Measurements from ENCODE around the gene GCNT3. TPM values are rescaled to one million over a fixed set of nuclear protein-coding genes. Genes with fewer than 3 reads are reported as not detected.
A peak's percentile ranks its signal among the peaks of the same experiment; 100 is the strongest.

GCNT3 gene
- total RNA-seq, 1 donor from 2014 or later = 13.2 TPM

DNA sequence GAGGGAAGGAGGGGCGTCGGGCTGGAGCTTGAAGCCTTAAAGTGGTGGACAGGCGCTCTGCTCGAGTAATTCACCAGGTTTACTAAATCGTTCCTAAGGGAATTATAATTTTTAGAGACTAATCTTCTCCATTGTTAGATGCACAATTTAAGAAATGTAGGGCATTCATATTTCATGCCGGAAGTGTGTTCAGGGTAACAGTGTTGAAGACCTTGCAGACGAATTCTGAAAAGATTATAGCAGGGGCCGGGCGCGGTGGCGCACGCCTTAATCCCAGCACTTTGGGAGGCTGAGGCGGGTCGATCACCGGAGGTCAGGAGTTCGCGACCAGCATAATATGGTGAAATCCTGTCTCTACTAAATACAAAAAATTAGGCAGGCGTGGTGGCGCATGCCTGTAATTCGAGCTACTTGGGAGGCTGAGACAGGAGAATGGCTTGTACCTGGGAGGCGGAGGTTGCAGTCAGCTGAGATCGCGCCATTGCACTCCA lies 46.1 kb downstream of the GCNT3 start:
- peak overlapping the region; percentile 84 for H3K4me3 ChIP-seq (ENCODE audit: low read depth, low read length)
- no peak for DNase-seq (ENCODE audit: low read depth)
- no peak for TF ChIP-seq CTCF (conservative IDR thresholded peaks at IDR 0.05; ENCODE audit: low read depth, low read length)

DNA sequence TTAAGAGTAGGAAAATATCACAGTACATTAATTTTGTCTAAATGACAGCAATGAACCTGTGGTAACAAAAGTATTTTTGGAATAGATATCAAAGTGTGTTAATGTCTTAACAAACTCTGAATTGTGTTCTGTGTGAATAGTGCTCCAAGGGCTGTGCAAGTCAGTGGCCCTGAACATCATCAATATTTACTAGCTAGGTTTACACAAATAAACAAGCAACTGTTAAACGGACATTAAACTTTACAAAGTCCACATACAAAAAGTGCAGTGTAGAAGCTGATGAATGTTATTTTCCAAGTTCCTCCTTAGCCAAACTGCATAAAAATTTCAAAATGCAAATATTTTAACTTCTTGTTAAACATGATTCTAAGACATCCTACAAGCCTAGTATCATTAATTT lies 47.8 kb downstream of the GCNT3 start:
- no peak for TF ChIP-seq CTCF (conservative IDR thresholded peaks at IDR 0.05; ENCODE audit: low read depth, low read length)
- no peak overlapping the region for H3K4me3 ChIP-seq (ENCODE audit: low read depth, low read length)
- no peak for DNase-seq (ENCODE audit: low read depth)

DNA sequence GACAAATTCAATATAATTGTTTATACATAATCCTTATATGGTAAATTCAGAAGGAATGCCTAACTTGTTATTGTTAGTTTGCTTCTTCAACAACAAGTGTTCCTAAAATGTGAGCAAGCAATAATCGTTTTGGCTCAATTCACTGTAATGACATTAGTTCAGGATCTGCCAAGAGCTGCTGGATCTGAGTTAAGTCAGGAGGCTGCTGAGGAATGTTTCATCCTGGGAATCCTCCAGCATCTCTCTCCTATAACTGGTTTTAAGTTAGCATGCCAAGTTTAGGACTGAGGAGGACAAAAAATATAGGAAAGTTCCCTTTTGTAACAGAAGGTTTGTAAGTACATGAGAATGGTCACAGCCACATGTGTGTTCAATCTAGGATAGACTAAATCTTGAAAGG lies 50.7 kb downstream of the GCNT3 start:
- DNase-seq (ENCODE audit: low read depth) = no peak
- no peak for TF ChIP-seq CTCF (conservative IDR thresholded peaks at IDR 0.05; ENCODE audit: low read depth, low read length)
- no peak overlapping the region for H3K4me3 ChIP-seq (ENCODE audit: low read depth, low read length)

- no peak overlapping the region for H3K4me3 ChIP-seq (ENCODE audit: low read depth, low read length)
- TF ChIP-seq CTCF (conservative IDR thresholded peaks at IDR 0.05; ENCODE audit: low read depth, low read length) = no peak
- DNase-seq (ENCODE audit: low read depth) = no peak
Observed at GRCh38 chr15:59668556-59668955, 57.0 kb downstream of the GCNT3 start.

Other genes starting within 250 kb of the GCNT3 start
- gene MYO1E, start 238.9 kb upstream of the GCNT3 start, total RNA-seq = 126 and 403 TPM in 2 replicates
- 3.0 and 5.2 TPM in 2 replicates for gene FAM81A, start 173.6 kb upstream of the GCNT3 start, total RNA-seq
- 67.9 and 80.9 TPM in 2 replicates for gene GTF2A2, start 45.7 kb downstream of the GCNT3 start, total RNA-seq
- gene BNIP2, start 77.5 kb downstream of the GCNT3 start, total RNA-seq = 87.2 and 107 TPM in 2 replicates